GM12875 (cell line): Measurements from ENCODE around the gene ADPGK.

Experiments
- H3K4me3 ChIP-seq: one replicate; pipeline ENCODE4 v1.5.1; 2011; ENCODE audit warnings: low read depth, low read length, control low read depth
- TF ChIP-seq, protein P1 (sequence below): IDR thresholded peaks from 2 replicates; pipeline ENCODE4 v1.5.1; 2011; ENCODE audit warnings: low read depth, mild to moderate bottlenecking, control low read depth, inconsistent platforms, low read length, moderate library complexity, borderline replicate concordance; ENCODE audit not compliant: insufficient read depth

ADPGK gene

DNA sequence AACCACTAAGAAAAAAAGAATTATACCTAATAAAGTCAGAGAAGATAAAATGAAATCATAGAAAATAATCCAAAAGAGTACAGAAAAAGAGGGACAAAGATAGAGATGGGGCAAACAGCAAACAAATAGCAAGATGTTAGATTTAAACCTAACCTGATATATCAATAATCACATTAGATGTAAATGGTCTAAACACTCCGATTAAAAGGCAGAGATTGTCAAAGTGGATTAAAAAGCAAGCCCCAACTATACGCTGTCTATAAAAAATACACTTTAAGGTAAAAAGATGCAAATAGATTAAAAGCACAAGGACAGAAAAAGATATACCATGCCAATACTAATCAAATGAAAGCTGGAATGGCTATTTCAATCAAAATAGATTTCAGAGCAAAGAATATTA is 16.8 kb downstream of the ADPGK start:
- H3K4me3 ChIP-seq: no peak overlapping the region
- TF ChIP-seq, protein P1, sequence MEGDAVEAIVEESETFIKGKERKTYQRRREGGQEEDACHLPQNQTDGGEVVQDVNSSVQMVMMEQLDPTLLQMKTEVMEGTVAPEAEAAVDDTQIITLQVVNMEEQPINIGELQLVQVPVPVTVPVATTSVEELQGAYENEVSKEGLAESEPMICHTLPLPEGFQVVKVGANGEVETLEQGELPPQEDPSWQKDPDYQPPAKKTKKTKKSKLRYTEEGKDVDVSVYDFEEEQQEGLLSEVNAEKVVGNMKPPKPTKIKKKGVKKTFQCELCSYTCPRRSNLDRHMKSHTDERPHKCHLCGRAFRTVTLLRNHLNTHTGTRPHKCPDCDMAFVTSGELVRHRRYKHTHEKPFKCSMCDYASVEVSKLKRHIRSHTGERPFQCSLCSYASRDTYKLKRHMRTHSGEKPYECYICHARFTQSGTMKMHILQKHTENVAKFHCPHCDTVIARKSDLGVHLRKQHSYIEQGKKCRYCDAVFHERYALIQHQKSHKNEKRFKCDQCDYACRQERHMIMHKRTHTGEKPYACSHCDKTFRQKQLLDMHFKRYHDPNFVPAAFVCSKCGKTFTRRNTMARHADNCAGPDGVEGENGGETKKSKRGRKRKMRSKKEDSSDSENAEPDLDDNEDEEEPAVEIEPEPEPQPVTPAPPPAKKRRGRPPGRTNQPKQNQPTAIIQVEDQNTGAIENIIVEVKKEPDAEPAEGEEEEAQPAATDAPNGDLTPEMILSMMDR: no peak

DNA sequence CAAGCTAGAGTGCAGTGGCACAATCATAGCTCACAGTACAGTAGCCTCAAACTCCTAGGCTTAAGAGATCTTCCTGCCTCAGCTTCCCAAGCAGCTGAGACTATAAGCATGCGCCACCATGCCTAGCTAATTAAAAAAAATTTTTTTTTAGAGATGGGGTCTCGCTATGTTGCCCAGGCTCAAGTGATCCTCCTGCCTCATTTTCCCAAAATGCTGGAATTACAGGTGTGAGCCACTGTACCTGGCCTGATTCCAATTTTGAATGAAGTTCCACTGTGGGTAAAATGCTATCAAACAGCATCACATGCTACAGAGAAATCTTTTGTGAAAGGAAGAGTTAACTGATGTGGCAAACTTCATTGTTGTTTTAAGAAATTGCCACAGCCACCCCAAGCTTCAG is 17.5 kb downstream of the ADPGK start:
- TF ChIP-seq, protein P1: no peak
- no peak overlapping the region for H3K4me3 ChIP-seq

DNA sequence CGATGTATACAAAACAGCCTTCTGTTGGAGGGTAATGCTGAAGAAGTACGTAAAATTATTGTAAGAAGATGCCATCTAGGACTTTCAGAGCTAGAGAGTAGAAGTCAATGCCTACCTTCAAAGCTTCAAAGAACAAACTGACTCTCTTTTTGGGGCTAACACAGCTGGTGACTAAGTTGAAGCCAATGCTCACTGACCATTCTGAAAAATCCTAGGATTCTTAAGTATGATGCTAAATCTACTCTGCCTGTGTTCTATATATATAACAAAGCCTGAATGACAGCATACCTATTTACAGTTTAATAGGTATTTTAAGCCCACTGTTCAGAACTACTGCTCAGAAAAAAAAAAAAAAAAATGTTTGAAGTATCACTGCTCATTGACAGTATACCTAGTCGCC is 18.9 kb downstream of the ADPGK start:
- no peak overlapping the region for H3K4me3 ChIP-seq
- TF ChIP-seq, protein P1: no peak

DNA sequence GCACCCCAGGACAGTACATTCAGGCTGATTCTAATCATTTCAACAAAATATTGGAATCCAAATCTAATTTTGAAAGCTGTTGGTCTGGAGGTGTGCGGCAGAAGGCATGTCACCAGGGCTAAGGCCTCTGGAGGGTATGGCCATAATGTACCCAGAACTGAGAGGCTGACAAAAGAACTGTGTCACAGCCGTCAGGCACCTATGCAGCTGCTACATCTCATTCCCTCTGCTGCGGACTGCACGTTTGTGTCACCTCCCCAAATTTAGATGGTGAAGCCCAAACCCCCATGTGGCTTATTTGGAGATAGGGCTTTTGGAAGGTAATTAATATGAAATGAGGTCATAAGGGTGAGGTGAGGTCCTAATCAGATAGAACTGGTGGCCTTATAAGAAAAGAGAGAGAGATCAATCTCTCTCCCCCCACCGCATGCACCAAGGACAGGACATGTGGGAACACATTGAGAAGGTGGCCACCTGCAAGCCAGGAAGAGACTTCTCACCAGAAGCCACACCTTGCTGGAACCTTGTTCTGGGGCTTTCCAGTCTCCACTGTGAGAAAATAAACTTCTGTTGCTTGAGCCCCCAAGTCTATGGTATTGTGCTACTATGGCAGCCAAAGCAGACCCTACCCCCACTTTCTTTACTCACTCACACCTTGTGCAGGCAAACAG is 22.8 kb downstream of the ADPGK start:
- TF ChIP-seq, protein P1: no peak
- H3K4me3 ChIP-seq: no peak overlapping the region

DNA sequence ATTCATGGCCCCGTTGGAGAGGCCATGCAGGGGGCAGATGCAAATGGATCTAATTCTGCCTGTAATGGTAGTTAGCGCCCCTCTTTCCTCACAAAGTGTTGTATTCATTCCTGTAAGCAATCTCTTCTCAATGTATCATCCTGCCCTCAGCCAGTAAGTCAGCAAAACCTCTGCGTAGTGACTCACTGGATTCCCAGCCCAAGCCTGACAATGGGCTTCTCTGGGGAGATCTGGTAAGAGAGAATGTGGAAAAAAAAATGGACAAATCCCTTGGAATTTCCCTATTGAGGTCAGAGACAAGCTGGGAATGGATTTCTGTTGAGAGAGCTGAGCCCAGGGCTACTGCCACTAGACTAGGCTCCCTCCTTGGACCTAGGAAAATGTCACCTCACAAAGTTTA is 25.4 kb downstream of the ADPGK start:
- TF ChIP-seq, protein P1: no peak
- H3K4me3 ChIP-seq: no peak overlapping the region

DNA sequence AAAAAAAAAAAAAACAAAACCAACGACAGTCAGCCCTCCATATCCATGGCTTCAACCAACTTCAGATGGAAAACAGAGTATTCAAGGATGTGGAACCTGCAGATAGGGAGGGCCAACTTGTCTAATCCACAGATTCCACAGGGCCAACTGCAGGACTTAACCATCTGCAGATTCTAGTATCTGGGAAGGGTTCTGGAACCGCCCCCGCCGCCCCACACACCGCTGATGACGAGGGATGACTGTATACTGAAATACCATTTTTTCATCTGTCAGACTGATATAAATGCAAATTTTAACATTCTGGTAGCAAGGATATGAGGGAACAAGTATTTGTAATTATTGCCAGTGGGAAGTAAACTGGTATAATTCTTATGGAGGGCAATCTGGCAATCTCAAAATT is 29.5 kb downstream of the ADPGK start:
- H3K4me3 ChIP-seq: no peak overlapping the region
- TF ChIP-seq, protein P1: no peak

DNA sequence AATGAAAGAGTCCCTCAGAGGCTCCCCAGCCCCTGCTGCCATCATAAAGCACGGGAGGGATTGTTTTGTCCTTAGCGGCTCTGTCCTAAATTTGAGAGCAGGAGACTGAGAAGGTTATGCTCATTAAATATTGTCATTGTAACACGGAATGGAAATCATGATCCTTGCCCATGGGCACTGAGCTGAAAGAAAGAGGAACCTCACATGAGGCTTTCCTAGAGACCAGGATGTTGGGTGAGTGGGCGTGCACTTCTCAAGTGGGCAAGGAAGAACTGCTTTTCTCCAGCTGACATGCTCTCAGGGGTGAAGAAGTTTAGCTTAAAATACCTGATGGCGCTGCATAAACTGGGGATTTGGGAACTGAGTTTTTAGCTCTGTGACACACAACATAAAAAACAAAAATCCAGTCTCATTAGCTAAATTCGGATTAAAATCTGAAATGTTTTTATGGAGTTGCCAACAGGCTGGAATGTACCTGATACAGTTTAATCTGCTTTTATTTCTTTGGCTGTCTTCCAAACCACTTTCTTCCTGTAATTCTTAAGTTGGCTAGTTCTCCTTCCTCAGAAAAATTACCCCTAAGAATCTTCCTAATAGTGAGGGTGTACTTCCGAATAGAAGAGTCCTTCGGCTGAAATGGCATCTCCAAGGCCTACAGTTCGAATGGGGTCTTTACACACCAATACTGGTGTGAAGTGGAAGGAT is 31.7 kb downstream of the ADPGK start:
- TF ChIP-seq, protein P1: no peak
- H3K4me3 ChIP-seq: no peak overlapping the region
